ENCODE results near the gene PCIF1.

DNA sequence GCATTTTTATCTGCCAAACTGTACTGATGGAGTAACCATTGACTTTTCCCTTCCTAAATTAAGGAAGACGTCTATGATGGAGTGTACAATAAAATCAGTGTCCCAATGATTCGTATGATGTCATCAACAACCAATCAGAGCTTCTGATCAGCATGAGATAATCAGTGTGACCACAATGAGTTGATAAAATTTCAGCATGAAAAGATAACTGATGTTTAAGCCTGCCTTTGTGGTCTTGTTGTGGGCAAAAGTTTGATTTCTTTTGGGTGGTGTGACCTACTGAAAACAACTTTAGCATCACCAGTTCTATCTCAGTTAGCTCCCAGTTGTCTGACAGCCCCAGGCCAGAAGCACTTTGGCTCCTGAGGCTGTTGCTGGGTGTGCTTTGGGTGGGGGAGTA is 3.3 kb downstream of the PCIF1 start:
- no peak for TF ChIP-seq CTCF (conservative IDR thresholded peaks at IDR 0.05; ENCODE audit: low read depth, low read length)
- no peak for TF ChIP-seq EZH2 (IDR thresholded peaks at IDR 0.05; ENCODE audit: low read length, unreplicated experiment)

Data from PC-3 (cell line).